RWPE2 (cell line): Measurements from ENCODE around the gene UGT1A8.
"Not testable (repeated sequence)": the region's sequence is repeated elsewhere in the genome, so short reads cannot be mapped to it uniquely, and the experiment has no call there.

Experiments
- ATAC-seq: fragments of 200-7000 bp; cut with Tn5 transposase; 3 replicates; pipeline ENCODE4 v1.9.1; 2021; ENCODE audit warnings: low read depth
- DNase-seq: peaks from one replicate; pipeline ENCODE4 v3.0.0-alpha.2; 2020; ENCODE audit warnings: low spot score
- H3K27ac ChIP-seq: fragments of 450-650 bp; 2 replicates; pipeline ENCODE4 v1.5.1; 2017; ENCODE audit warnings: mild to moderate bottlenecking; ENCODE audit not compliant: poor library complexity, severe bottlenecking
- H3K27me3 ChIP-seq: fragments of 250-450 bp; sonication (Bioruptor Pico); 2 replicates; pipeline ENCODE4 v1.5.1; 2021; ENCODE audit warnings: mild to moderate bottlenecking, moderate library complexity; ENCODE audit not compliant: insufficient read depth, poor library complexity, severe bottlenecking
- H3K36me3 ChIP-seq: fragments of 250-450 bp; sonication (Bioruptor Pico); 2 replicates; pipeline ENCODE4 v1.5.1; 2020; ENCODE audit warnings: low read depth, mild to moderate bottlenecking, moderate library complexity
- H3K4me1 ChIP-seq: fragments of 250-450 bp; sonication (Bioruptor Pico); 2 replicates; pipeline ENCODE4 v1.5.1; 2021; ENCODE audit warnings: mild to moderate bottlenecking, moderate library complexity; ENCODE audit not compliant: insufficient read depth, poor library complexity, severe bottlenecking
- H3K4me3 ChIP-seq: fragments of 250-450 bp; sonication (Bioruptor Pico); 2 replicates; pipeline ENCODE4 v1.5.1; 2021; ENCODE audit warnings: mild to moderate bottlenecking, moderate library complexity; ENCODE audit not compliant: severe bottlenecking
- H3K9me3 ChIP-seq: fragments of 250-450 bp; sonication (Bioruptor Pico); 2 replicates; pipeline ENCODE4 v1.5.1; 2021; ENCODE audit warnings: mild to moderate bottlenecking, moderate library complexity; ENCODE audit not compliant: severe bottlenecking
- TF ChIP-seq, protein P1 (sequence below): fragments of 450-650 bp; IDR thresholded peaks from one replicate; pipeline ENCODE4 v1.5.1; 2017; ENCODE audit warnings: mild to moderate bottlenecking, moderate library complexity; ENCODE audit not compliant: poor library complexity, severe bottlenecking

The UGT1A8 gene

DNA sequence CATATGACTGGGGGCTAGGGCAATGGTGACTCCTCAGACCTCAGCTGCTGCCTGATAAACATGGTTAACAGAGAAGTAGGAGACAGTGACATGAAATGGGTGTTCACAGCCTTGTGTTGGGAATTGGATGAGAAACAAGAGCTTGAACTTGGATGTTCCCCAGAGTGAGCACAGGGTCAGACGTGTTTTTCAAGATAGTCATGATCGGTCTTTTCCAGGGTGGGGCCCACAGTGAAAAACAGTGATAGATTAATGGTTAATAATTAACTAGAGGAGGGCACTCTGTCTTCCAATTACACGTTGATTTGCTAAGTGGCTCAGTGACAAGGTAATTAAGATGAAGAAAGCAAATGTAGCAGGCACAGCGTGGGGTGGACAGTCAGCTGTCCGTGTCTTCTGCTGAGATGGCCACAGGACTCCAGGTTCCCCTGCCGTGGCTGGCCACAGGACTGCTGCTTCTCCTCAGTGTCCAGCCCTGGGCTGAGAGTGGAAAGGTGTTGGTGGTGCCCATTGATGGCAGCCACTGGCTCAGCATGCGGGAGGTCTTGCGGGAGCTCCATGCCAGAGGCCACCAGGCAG is 111.4 kb downstream of the UGT1A8 start, which contains the start of gene UGT1A3:
TSS of gene UGT1A3 (plus strand) at position 320 of the 579 bp plus-strand sequence. CDS start at position 405, 85 bp downstream.
- H3K27me3 ChIP-seq, result no peaks in the 10 kb centered on the region
- no peak within 1 kb of the TSS for H3K27ac ChIP-seq
- H3K36me3 ChIP-seq, result no peaks in the 10 kb centered on the region
- no peak for ATAC-seq
- DNase-seq, result no peak
- no peaks in the 10 kb centered on the region for H3K9me3 ChIP-seq
- TF ChIP-seq, protein P1, sequence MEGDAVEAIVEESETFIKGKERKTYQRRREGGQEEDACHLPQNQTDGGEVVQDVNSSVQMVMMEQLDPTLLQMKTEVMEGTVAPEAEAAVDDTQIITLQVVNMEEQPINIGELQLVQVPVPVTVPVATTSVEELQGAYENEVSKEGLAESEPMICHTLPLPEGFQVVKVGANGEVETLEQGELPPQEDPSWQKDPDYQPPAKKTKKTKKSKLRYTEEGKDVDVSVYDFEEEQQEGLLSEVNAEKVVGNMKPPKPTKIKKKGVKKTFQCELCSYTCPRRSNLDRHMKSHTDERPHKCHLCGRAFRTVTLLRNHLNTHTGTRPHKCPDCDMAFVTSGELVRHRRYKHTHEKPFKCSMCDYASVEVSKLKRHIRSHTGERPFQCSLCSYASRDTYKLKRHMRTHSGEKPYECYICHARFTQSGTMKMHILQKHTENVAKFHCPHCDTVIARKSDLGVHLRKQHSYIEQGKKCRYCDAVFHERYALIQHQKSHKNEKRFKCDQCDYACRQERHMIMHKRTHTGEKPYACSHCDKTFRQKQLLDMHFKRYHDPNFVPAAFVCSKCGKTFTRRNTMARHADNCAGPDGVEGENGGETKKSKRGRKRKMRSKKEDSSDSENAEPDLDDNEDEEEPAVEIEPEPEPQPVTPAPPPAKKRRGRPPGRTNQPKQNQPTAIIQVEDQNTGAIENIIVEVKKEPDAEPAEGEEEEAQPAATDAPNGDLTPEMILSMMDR, result no peak
- H3K4me3 ChIP-seq, result no peak within 1 kb of the TSS
- no peaks in the 10 kb centered on the region for H3K4me1 ChIP-seq

DNA sequence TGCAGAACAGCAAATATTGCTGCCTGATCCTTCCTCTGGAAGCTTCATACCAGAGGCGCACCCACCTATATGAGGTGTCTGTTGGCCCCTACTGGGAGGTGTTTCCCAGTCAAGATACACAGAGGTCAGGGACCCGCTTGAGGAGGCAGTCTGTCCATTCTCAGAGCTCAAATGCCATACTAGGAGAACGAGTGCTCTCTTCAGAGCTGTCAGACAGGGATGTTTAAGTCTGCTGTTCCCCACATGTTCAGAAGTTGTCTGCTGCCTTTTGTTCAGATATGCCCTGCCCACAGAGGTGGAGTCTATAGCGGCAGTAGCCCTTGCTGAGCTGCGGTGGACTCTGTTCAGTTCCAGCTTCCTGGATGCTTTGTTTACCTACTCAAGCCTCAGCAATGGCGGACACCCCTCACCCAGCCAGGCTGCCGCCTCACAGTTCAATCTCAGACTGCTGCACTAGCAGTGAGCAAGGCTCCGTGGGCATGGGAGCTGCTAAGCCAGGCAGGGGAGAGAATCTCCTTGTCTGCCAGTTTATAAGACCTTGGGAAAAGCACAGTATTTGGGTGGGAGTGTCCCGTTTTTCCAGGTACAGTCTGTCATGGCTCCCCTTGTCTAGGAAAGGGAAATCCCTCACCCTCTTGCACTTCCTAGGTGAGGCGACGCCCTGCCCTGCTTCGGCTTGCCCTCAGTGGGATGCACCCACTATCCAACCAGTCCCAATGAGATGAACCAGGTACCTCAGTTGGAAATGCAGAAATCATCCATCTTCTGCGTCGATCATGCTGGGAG is 119.6 kb downstream of the UGT1A8 start:
- H3K4me1 ChIP-seq, H3K4me3 ChIP-seq, ATAC-seq, DNase-seq, H3K9me3 ChIP-seq, H3K27ac ChIP-seq, H3K36me3 ChIP-seq, H3K27me3 ChIP-seq: not testable (repeated sequence)

DNA sequence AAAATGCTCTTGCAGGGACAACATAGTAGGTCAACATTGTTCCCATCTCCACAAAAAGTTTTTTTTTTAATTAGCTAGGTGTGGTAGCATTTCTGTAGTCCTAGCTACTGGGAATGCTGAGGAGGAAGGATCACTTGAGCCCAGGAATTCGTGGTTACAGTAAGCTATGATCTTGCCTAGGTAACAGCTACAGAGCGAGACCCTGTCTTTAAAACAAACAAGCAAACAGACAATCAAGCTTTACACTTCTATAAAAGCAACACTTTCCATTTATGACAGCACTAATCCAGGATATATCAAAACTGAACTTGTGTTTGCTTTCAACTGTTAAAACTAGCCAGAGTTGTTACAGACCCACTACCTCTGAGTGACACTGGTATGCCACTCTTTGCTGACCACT is 123.4 kb downstream of the UGT1A8 start:
- DNase-seq (no peak), ATAC-seq (no peak)
- H3K27ac ChIP-seq, result no peak overlapping the region
- TF ChIP-seq, protein P1, result no peak
- no peaks in the 10 kb centered on the region for H3K27me3 ChIP-seq
- no peaks in the 10 kb centered on the region for H3K36me3 ChIP-seq
- no peaks in the 10 kb centered on the region for H3K4me1 ChIP-seq
- no peaks in the 10 kb centered on the region for H3K9me3 ChIP-seq
- H3K4me3 ChIP-seq, result no peak overlapping the region

DNA sequence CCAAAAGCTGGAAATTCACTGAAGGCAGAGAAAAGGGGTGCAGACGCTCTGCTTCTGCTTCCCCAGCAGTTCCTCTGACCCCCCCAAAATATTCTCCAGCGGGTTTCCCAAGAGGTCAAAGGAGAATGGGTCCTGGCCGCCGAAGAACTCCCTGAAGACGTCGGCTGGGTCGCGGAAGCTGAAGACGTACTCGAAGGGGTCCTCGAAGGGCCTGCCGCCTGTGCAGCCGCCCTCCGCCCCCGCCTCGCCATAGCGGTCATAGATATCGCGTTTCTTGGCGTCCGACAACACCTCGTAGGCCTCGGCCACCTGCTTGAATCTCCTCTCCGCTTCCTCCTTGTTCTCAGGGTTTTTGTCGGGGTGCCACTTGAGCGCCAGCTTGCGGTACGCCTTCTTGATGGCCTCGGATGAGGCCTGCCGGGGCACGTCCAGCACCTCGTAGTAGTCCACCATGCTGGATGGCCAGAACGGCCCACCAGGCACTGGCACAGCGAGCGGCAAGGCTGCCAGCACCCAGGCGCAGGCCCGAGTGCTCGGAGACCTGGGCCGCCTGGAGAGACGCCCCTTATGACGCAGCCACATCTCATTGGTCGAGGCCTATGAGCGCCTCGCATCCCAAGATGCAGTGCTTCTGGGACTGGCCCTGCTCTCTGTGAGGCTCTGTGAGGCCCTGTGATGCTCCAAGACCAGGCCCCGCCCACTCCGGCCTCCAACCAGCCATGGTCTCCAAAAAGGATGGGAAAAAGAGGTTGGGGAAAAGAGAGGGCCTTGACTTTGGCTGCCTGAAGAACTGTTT is 126.2 kb downstream of the UGT1A8 start:
- H3K27me3 ChIP-seq, result no peaks in the 10 kb centered on the region
- no peaks in the 10 kb centered on the region for H3K4me1 ChIP-seq
- no peak for ATAC-seq
- no peaks in the 10 kb centered on the region for H3K36me3 ChIP-seq
- H3K27ac ChIP-seq, result no peak overlapping the region
- H3K4me3 ChIP-seq, result no peak overlapping the region
- H3K9me3 ChIP-seq, result no peaks in the 10 kb centered on the region
- TF ChIP-seq, protein P1, result no peak
- no peak for DNase-seq

DNA sequence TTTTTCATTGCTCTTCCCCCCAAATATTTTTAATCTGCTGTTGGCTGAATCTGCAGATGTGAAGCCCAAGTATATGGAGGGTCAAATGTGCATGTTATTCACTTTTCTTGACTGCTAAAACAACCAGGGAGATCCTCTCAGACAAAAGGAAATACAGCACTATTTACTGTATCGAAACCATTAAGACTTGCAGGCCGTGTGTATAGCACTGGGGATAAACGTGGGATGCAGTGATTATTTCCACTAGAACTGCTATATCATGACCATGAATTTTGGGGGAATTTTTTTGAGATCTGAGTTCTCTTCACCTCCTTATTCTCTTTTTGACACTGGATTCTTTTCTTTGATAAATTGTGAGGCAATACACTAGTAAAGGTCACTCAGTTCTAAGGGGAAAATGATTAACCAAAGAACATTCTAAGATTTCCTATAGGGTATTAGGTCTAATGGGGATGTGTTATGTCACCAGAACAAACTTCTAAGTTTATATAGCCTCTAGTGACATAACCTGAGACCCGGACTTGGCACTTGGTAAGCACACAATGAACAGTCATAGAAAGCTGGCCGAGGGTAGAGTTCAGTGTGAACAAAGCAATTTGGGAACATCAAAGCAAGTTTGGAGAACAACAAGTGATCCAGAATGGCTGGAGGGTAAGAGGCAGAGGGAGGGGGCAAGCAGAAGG is 127.8 kb downstream of the UGT1A8 start:
- H3K4me3 ChIP-seq, result no peak overlapping the region
- no peaks in the 10 kb centered on the region for H3K36me3 ChIP-seq
- ATAC-seq (no peak), DNase-seq (no peak)
- no peak overlapping the region for H3K27ac ChIP-seq
- no peaks in the 10 kb centered on the region for H3K27me3 ChIP-seq
- no peaks in the 10 kb centered on the region for H3K4me1 ChIP-seq
- H3K9me3 ChIP-seq, result no peaks in the 10 kb centered on the region
- TF ChIP-seq, protein P1, result no peak

DNA sequence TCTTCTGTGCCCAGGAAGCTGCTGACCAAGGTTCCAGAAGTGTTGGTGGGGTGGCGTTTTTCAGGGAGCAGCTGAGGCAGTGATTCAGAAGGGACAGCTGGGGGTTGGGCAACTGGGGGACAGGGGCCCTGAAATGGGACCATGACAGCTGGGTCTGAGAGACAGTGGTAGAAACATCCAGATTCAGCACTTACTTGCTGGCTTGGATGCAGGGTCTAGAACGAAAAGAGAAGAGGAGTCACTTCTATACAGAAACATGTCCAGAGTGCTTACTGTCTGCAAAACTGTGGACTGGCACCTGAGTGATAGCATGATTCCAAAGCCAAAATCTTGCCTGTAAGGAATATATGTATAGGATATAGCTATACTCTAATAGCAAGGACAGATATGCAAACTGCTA is 128.4 kb downstream of the UGT1A8 start:
- not testable (repeated sequence) for H3K27me3 ChIP-seq, H3K4me3 ChIP-seq, H3K4me1 ChIP-seq, H3K27ac ChIP-seq, DNase-seq, ATAC-seq, H3K9me3 ChIP-seq, H3K36me3 ChIP-seq
